NCI-H1930 (cell line): Measurements from ENCODE around the gene TBC1D19.
"Not testable (repeated sequence)": the region's sequence is repeated elsewhere in the genome, so short reads cannot be mapped to it uniquely, and the experiment has no call there.

Experiments used
- DNase-seq, 2 experiments: peaks; one replicate each; lab custom pipeline; 2025; lab: John Stamatoyannopoulos, UW

Gene TBC1D19

GRCh38 chr4:26601204-26601603 is 17.3 kb downstream of the TBC1D19 start:
- DNase-seq: no peak

- no peak for DNase-seq
These were observed 23.9 kb downstream of the TBC1D19 start for GRCh38 chr4:26607776-26608175.

GRCh38 chr4:26609391-26609790 is 25.5 kb downstream of the TBC1D19 start:
- DNase-seq: no peak

GRCh38 chr4:26609868-26610267 is 26.0 kb downstream of the TBC1D19 start:
- no peak for DNase-seq

- peak; percentile 86 for DNase-seq
These were observed 27.5 kb downstream of the TBC1D19 start for GRCh38 chr4:26611372-26611771.

- DNase-seq: peak in 1 of 2 experiments; percentile 73
These were observed 28.0 kb downstream of the TBC1D19 start for GRCh38 chr4:26611885-26612284.

GRCh38 chr4:26613237-26613636 is 29.4 kb downstream of the TBC1D19 start:
- DNase-seq: no peak

- no peak for DNase-seq
These were observed 29.9 kb downstream of the TBC1D19 start for GRCh38 chr4:26613735-26614134.

- no peak for DNase-seq
These were observed 35.9 kb downstream of the TBC1D19 start for GRCh38 chr4:26619784-26620183.

- DNase-seq: no peak
These were observed 37.5 kb downstream of the TBC1D19 start for GRCh38 chr4:26621366-26621765.

- no peak for DNase-seq
These were observed 39.0 kb downstream of the TBC1D19 start for GRCh38 chr4:26622913-26623312.

- not testable (repeated sequence) for DNase-seq
These were observed 42.8 kb downstream of the TBC1D19 start for GRCh38 chr4:26626658-26627057.

- no peak for DNase-seq
These were observed 49.0 kb downstream of the TBC1D19 start for GRCh38 chr4:26632916-26633315.

- no peak for DNase-seq
These were observed 50.4 kb downstream of the TBC1D19 start for GRCh38 chr4:26634237-26634636.

GRCh38 chr4:26636458-26636857 is 52.6 kb downstream of the TBC1D19 start:
- no peak for DNase-seq

- not testable (repeated sequence) for DNase-seq
These were observed 56.8 kb downstream of the TBC1D19 start for GRCh38 chr4:26640639-26641038.

- no peak for DNase-seq
These were observed 63.8 kb downstream of the TBC1D19 start for GRCh38 chr4:26647523-26648224.

GRCh38 chr4:26648260-26648659 is 64.4 kb downstream of the TBC1D19 start:
- no peak for DNase-seq

- DNase-seq: no peak
These were observed 76.4 kb downstream of the TBC1D19 start for GRCh38 chr4:26660261-26660660.

- no peak for DNase-seq
These were observed 80.0 kb downstream of the TBC1D19 start for GRCh38 chr4:26663888-26664287.

- peak; percentile 90 to 93 for DNase-seq
These were observed 87.1 kb downstream of the TBC1D19 start for GRCh38 chr4:26670903-26671537.

GRCh38 chr4:26679040-26679695 is 95.3 kb downstream of the TBC1D19 start:
- not testable (repeated sequence) for DNase-seq

GRCh38 chr4:26682436-26682835 is 98.6 kb downstream of the TBC1D19 start:
- DNase-seq: no peak
